ENCODE measurements around the gene GLT1D1. TPM values are rescaled to one million over a fixed set of nuclear protein-coding genes. Genes with fewer than 3 reads are reported as not detected.

The GLT1D1 gene
- total RNA-seq, 1 experiment from 2014 or later: not detected

GRCh38 chr12:128909653-128910052, 56.4 kb downstream of the GLT1D1 start:
- ChIA-PET RAD21 (ENCODE audit: low non-redundant PET in 1 of 2, low total read pairs in 2 of 2, uncharacterized antibody in 2 of 2, unreplicated experiment in 2 of 2) (interaction anchor here in 1 of 2 experiments (0.6 kb wide), 1 partner anchor 127 kb away, joined by 3 read pairs; no protein-coding TSS in a partner anchor), CTCF (no interaction called here), POLR2A (no interaction called here)
- Histone ChIP-seq H2AFZ (ENCODE audit: low read depth, low read length, poor library complexity, severe bottlenecking) (no peak overlapping the region), H3K4me2 (ENCODE audit: low read length) (no peak overlapping the region), H3K36me3 (ENCODE audit: control insufficient read depth in 1 of 2, insufficient read depth in 2 of 2, low read length in 2 of 2) (no peaks in the 10 kb centered on the region), H3K4me1 (ENCODE audit: control insufficient read depth in 1 of 2, insufficient read depth in 2 of 2, low read length in 2 of 2) (no peaks in the 10 kb centered on the region), H3K79me2 (ENCODE audit: insufficient read depth, low read length) (no peaks in the 10 kb centered on the region), H3K9ac (ENCODE audit: low read length) (no peak overlapping the region), H3K9me3 (ENCODE audit: control insufficient read depth in 1 of 2, insufficient read depth in 1 of 2, low read depth in 1 of 2, low read length in 2 of 2) (no peaks in the 10 kb centered on the region), H4K20me1 (ENCODE audit: insufficient read depth) (no peaks in the 10 kb centered on the region), H3K27me3 (ENCODE audit: insufficient read depth, low read length) (no peaks in the 10 kb centered on the region), H3K4me3 (replicated peaks in 1 of 2; ENCODE audit: low read depth in 1 of 2, low read length in 2 of 2) (no peak overlapping the region), H3K27ac (ENCODE audit: low read depth, low read length) (no peak overlapping the region), H3K9me2 (ENCODE audit: insufficient read depth) (no peaks in the 10 kb centered on the region)
- TF ChIP-seq RAD21 (IDR thresholded peaks at IDR 0.05; ENCODE audit: low read depth): no peak
- TF ChIP-seq EGR1 (IDR thresholded peaks at IDR 0.05; ENCODE audit: low read depth): no peak
- TF ChIP-seq TCF7L2 (IDR thresholded peaks at IDR 0.05; ENCODE audit: borderline replicate concordance, extremely low read depth, insufficient read depth, insufficient read length): no peak
- TF ChIP-seq CEBPB (IDR thresholded peaks at IDR 0.05; ENCODE audit: low read depth): no peak
- no TSS peak for BruUV-seq (replicated peaks)
- ATAC-seq: no peak
- intact Hi-C loops (cut with micrococcal nuclease): no loop called here
- DNase-seq (ENCODE audit: low read depth, low spot score): no peak

- ChIA-PET CTCF (no interaction called here), POLR2A (no interaction called here), RAD21 (ENCODE audit: low non-redundant PET in 1 of 2, low total read pairs in 2 of 2, uncharacterized antibody in 2 of 2, unreplicated experiment in 2 of 2) (no interaction called here)
- DNase-seq (ENCODE audit: low read depth, low spot score) (no peak), ATAC-seq (no peak)
- intact Hi-C loops (cut with micrococcal nuclease): no loop called here
- Histone ChIP-seq H4K20me1 (ENCODE audit: insufficient read depth) (no peaks in the 10 kb centered on the region), H3K79me2 (ENCODE audit: insufficient read depth, low read length) (no peaks in the 10 kb centered on the region), H3K36me3 (ENCODE audit: control insufficient read depth in 1 of 2, insufficient read depth in 2 of 2, low read length in 2 of 2) (no peaks in the 10 kb centered on the region), H2AFZ (ENCODE audit: low read depth, low read length, poor library complexity, severe bottlenecking) (no peak overlapping the region), H3K27me3 (ENCODE audit: insufficient read depth, low read length) (no peaks in the 10 kb centered on the region), H3K4me3 (replicated peaks in 1 of 2; ENCODE audit: low read depth in 1 of 2, low read length in 2 of 2) (no peak overlapping the region), H3K9ac (ENCODE audit: low read length) (no peak overlapping the region), H3K4me2 (ENCODE audit: low read length) (no peak overlapping the region), H3K27ac (ENCODE audit: low read depth, low read length) (no peak overlapping the region), H3K4me1 (ENCODE audit: control insufficient read depth in 1 of 2, insufficient read depth in 2 of 2, low read length in 2 of 2) (no peaks in the 10 kb centered on the region), H3K9me2 (ENCODE audit: insufficient read depth) (no peaks in the 10 kb centered on the region), H3K9me3 (ENCODE audit: control insufficient read depth in 1 of 2, insufficient read depth in 1 of 2, low read depth in 1 of 2, low read length in 2 of 2) (no peaks in the 10 kb centered on the region)
- BruUV-seq (replicated peaks): no TSS peak
- no peak for TF ChIP-seq POLR2A (IDR thresholded peaks at IDR 0.05; ENCODE audit: borderline replicate concordance, extremely low read depth, insufficient read depth, insufficient read length)
- TF ChIP-seq SIN3A (IDR thresholded peaks at IDR 0.05; ENCODE audit: low read depth): no peak
- TF ChIP-seq ATF3 (IDR thresholded peaks at IDR 0.05): no peak
- no peak for TF ChIP-seq MAX (IDR thresholded peaks at IDR 0.05)
- TF ChIP-seq ZBTB33 (IDR thresholded peaks at IDR 0.05; ENCODE audit: extremely low read depth, insufficient replicate concordance, low read length): no peak
- no peak for TF ChIP-seq SP1 (IDR thresholded peaks at IDR 0.05; ENCODE audit: low read depth)
- TF ChIP-seq FOSL1 (IDR thresholded peaks at IDR 0.05; ENCODE audit: low read depth): no peak
- no peak for TF ChIP-seq EZH2 (IDR thresholded peaks at IDR 0.05)
- TF ChIP-seq CTCF (IDR thresholded peaks at IDR 0.05 in 2 of 3, conservative IDR thresholded peaks at IDR 0.05 in 1 of 3; ENCODE audit: borderline replicate concordance in 1 of 3, insufficient read depth in 1 of 3, low read depth in 2 of 3, low read length in 2 of 3): no peak
- no peak for TF ChIP-seq CEBPB (IDR thresholded peaks at IDR 0.05; ENCODE audit: low read depth)
- no peak for TF ChIP-seq TCF7L2 (IDR thresholded peaks at IDR 0.05; ENCODE audit: borderline replicate concordance, extremely low read depth, insufficient read depth, insufficient read length)
- TF ChIP-seq ELF1 (IDR thresholded peaks at IDR 0.05; ENCODE audit: borderline replicate concordance, low read depth): no peak
These were observed 57.4 kb downstream of the GLT1D1 start for GRCh38 chr12:128910629-128911028.
